Body of pancreas (tissue), 4 donors: ENCODE data around the gene ADAMTSL1. TPM values are rescaled to one million over a fixed set of nuclear protein-coding genes. Genes with fewer than 3 reads are reported as not detected.

Experiments
- ATAC-seq: fragments of 150-250 bp; one replicate; pipeline ENCODE4 v1.9.1; 2016
- DNase-seq, 4 donors: peaks; one replicate each; pipeline ENCODE4 v3.0.0-alpha.2; 2019
- H3K27ac ChIP-seq, 4 donors: fragments of 200-600 bp; sonication (generic); 1 replicate in 3 of 4; 2 replicates in 1 of 4; pipeline versions ENCODE4 v1.5.1 to v1.6.1; 2016 to 2019; ENCODE audit warnings: mild to moderate bottlenecking in 1 of 4, mixed read lengths in 1 of 4, moderate library complexity in 1 of 4
- H3K27me3 ChIP-seq, 2 donors: fragments of 200-600 bp; sonication (generic); one replicate each; pipeline ENCODE4 v1.6.0; 2016; ENCODE audit warnings: mild to moderate bottlenecking in 1 of 2
- H3K36me3 ChIP-seq, 2 donors: fragments of 200-600 bp; sonication (generic); replicated peaks in 1 of 2; 2 replicates each; pipeline ENCODE4 v1.5.1; 2016; ENCODE audit warnings: low read depth in 2 of 2; ENCODE audit not compliant: insufficient read depth in 1 of 2
- H3K4me1 ChIP-seq: fragments of 200-600 bp; sonication (generic); one replicate; pipeline ENCODE4 v1.6.0; 2016
- H3K4me3 ChIP-seq, 2 donors: fragments of 200-600 bp; sonication (generic); 1 replicate in 1 of 2; 2 replicates in 1 of 2; pipeline ENCODE4 v1.5.1; 2016 to 2019
- H3K9me3 ChIP-seq, 3 donors: fragments of 200-600 bp; sonication (generic); 1 replicate in 2 of 3; 2 replicates in 1 of 3; pipeline ENCODE4 v1.5.1; 2016
- POLR2A ChIP-seq, 3 donors: fragments of 450-650 bp; IDR thresholded peaks; one replicate each; pipeline ENCODE4 v1.6.1; 2016; ENCODE audit warnings: antibody characterized with exemption in 3 of 3, mild to moderate bottlenecking in 2 of 3
- WGBS, 2 donors: methylation state at CpG; one replicate each; pipeline ENCODE4 v1.1.5; 2017; 5-methylcytosine and 5-hydroxymethylcytosine counted together
- intact Hi-C: fragments of 100-400 bp; cut with DNase I; formaldehyde crosslinking; loops from one replicate; pipeline ENCODE4 v1.15.1; 2023
- total RNA-seq, 2 donors: library from RNA; depleted of rRNA; stranded (reverse); fragments of >200 nt; gene quantifications; one replicate each; pipeline ENCODE4 v1.1.0, GENCODE V29; 2016
- TF ChIP-seq, protein P1 (sequence below), 7 experiments: fragments of 450-650 bp in 4 of 7; fragments of 200-600 bp in 3 of 7; sonication (generic) in 3 of 7; IDR thresholded peaks; one replicate each; pipeline ENCODE4 v1.5.1; 2016 to 2019; ENCODE audit warnings: antibody characterized with exemption in 7 of 7

Gene ADAMTSL1
- total RNA-seq, 2 donors from 2014 or later = 0.52 to 0.99 TPM

DNA sequence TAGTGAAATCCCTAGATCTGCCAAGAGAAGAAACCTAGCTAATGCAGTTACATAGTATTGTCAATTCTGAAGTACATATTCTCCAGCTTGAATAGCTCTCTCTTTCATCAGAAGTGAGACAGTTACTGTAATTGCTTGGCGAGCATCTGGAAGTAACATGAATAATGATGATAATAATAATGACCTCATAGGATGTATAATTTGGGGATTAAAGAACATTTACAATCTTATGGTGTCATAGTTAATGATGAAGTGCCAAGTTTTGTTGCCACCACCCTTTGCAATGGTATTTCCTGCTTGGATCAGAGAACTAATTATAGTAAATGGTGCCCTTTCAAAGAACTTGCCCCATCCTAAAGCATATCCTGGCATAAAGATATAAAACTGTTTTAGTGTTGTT is 201.4 kb downstream of the ADAMTSL1 start:
- Histone ChIP-seq H3K4me1 (no peaks in the 10 kb centered on the region), H3K36me3 (no peaks in the 10 kb centered on the region), H3K9me3 (no peaks in the 10 kb centered on the region), H3K4me3 (no peak overlapping the region), H3K27me3 (no peaks in the 10 kb centered on the region), H3K27ac (no peak overlapping the region)
- no peak for ATAC-seq
- intact Hi-C loops = no loop called here
- DNase-seq = no peak
- TF ChIP-seq POLR2A (IDR thresholded peaks at IDR 0.05) = no peak
- WGBS, 2 donors = 69% methylated on average over 1 of the region's 1 CpG

DNA sequence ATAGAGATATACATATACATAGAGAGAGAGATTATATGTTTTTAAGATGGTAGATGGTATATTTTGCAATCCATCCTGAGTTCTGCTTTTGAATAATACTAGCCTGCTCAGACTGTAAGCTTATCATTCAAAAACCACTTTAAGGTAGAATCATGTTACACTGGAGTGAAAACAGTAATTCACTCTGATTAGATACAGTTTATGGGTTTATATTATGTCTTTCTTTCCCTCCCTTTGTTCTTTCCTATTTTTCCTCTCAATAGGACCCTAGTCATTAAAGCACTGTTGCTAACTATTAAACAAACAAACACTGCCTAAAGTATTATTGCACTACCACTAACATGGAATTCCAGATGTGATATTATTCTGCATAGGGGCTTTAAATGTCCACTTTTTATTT is 202.0 kb downstream of the ADAMTSL1 start:
- no peaks in the 10 kb centered on the region for H3K36me3 ChIP-seq
- ATAC-seq = no peak
- intact Hi-C loops = no loop called here

DNA sequence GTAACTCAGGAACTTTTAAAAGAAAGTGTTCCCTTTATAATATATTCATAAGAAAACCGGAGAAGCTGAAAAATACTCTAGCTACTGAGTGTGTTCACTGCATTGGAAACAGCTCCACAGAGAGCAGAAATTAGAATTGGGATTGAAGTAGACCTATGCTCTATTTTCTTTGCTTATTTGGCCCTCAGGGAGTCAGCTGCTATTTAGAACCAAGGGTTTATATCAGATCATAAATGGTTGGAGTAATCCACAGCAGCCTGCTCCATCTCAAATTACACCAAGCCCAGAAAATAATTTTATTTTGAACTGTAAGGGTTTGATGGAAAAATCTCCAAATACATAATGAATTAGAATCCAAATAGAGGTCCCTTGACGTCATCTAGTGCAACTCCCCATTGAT is 202.6 kb downstream of the ADAMTSL1 start:
- no peaks in the 10 kb centered on the region for H3K36me3 ChIP-seq
- no peak overlapping the region for H3K27ac ChIP-seq
- TF ChIP-seq, protein P1, sequence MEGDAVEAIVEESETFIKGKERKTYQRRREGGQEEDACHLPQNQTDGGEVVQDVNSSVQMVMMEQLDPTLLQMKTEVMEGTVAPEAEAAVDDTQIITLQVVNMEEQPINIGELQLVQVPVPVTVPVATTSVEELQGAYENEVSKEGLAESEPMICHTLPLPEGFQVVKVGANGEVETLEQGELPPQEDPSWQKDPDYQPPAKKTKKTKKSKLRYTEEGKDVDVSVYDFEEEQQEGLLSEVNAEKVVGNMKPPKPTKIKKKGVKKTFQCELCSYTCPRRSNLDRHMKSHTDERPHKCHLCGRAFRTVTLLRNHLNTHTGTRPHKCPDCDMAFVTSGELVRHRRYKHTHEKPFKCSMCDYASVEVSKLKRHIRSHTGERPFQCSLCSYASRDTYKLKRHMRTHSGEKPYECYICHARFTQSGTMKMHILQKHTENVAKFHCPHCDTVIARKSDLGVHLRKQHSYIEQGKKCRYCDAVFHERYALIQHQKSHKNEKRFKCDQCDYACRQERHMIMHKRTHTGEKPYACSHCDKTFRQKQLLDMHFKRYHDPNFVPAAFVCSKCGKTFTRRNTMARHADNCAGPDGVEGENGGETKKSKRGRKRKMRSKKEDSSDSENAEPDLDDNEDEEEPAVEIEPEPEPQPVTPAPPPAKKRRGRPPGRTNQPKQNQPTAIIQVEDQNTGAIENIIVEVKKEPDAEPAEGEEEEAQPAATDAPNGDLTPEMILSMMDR (IDR thresholded peaks at IDR 0.05) = no peak
- no peak for TF ChIP-seq POLR2A (IDR thresholded peaks at IDR 0.05)
- no peak overlapping the region for H3K4me3 ChIP-seq
- no peaks in the 10 kb centered on the region for H3K4me1 ChIP-seq
- H3K9me3 ChIP-seq = no peaks in the 10 kb centered on the region
- no peaks in the 10 kb centered on the region for H3K27me3 ChIP-seq
- intact Hi-C loops = no loop called here
- ATAC-seq (no peak), DNase-seq (no peak)
- WGBS, 2 donors = 61 to 68% methylated on average over 2 of the region's 2 CpGs

More for the DNA sequence above, 202.0 kb downstream of the ADAMTSL1 start:
- Histone ChIP-seq H3K27me3 (no peaks in the 10 kb centered on the region), H3K4me3 (no peak overlapping the region), H3K9me3 (no peaks in the 10 kb centered on the region), H3K4me1 (no peaks in the 10 kb centered on the region), H3K27ac (no peak overlapping the region)
- no peak for TF ChIP-seq POLR2A (IDR thresholded peaks at IDR 0.05)
- TF ChIP-seq, protein P1 (IDR thresholded peaks at IDR 0.05) = no peak
- no peak for DNase-seq

DNA sequence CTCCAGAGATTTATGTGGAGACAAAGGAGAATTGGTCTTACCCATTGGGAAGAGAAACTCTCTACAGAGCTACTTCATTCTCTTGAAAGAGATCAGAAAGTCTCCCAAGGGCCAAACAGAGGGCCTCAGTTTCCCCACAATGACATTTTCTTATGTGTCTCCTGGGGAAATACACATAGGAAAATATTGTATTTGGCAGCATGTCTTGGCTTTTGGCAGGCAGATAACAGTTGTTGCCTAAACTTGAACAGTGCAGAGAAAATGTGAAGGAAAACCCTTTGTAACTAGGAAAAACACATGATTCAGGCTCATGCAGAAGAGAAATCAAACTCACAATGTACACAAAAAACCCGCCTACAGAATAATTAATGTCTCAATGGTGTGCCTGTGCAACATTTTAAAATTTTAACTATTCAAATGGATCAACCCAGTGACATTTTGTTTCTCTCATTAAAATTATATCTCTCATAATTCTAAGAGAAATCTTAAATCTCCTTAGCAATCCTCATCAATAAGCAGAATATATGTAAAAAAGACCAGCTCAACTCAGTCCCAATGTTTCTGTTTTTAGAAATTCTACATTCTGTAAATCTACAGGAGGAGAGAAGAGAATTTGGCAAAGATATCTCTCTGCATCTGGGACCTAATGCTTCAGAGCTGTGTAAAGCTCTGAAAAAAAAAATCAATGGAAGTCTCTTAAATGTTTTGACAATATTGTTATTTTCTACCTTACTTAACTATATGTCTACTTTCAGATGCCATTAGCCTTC is 205.1 kb downstream of the ADAMTSL1 start:
- intact Hi-C loops = no loop called here
- no peak overlapping the region for H3K4me3 ChIP-seq

DNA sequence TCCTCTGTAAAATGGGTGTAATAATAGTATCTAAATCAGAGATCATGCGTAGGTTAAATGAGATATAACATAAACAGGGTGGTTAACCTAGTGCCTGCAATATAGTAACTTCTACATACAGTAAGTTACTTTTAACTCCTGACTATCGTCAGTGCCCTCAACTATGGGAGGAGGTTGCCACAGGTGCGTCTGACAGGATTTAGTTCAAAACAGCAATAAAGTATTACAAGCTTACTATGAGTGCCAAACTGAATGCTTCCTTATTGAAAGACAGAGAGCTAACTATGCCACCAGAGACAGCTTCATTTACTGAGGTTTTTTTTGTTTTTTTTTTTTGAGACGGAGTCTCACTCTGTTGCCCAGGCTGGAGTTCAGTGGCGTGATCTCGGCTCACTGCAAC is 209.0 kb downstream of the ADAMTSL1 start:
- DNase-seq (no peak), ATAC-seq (no peak)
- no peak overlapping the region for H3K27ac ChIP-seq
- H3K36me3 ChIP-seq = no peaks in the 10 kb centered on the region
- TF ChIP-seq POLR2A (IDR thresholded peaks at IDR 0.05) = no peak
- TF ChIP-seq, protein P1 (IDR thresholded peaks at IDR 0.05) = no peak
- H3K4me1 ChIP-seq = no peaks in the 10 kb centered on the region
- intact Hi-C loops = no loop called here
- no peaks in the 10 kb centered on the region for H3K27me3 ChIP-seq
- H3K9me3 ChIP-seq = no peaks in the 10 kb centered on the region
- 49 to 74% methylated on average over 6 of the region's 6 CpGs for WGBS, 2 donors
- no peak overlapping the region for H3K4me3 ChIP-seq

More for the DNA sequence above, 205.1 kb downstream of the ADAMTSL1 start:
- Histone ChIP-seq H3K4me1 (no peaks in the 10 kb centered on the region), H3K27ac (no peak overlapping the region), H3K36me3 (no peaks in the 10 kb centered on the region), H3K27me3 (no peaks in the 10 kb centered on the region), H3K9me3 (no peaks in the 10 kb centered on the region)
- ATAC-seq (no peak), DNase-seq (no peak)
- TF ChIP-seq, protein P1 (IDR thresholded peaks at IDR 0.05) = no peak
- TF ChIP-seq POLR2A (IDR thresholded peaks at IDR 0.05) = no peak
- 30 to 44% methylated on average over 1 of the region's 1 CpG for WGBS, 2 donors
